Fibroblast of skin of scalp (primary cell): Measurements from ENCODE around the gene FBXO34. TPM values are rescaled to one million over a fixed set of nuclear protein-coding genes. Genes with fewer than 3 reads are reported as not detected.
A peak's percentile ranks its signal among the peaks of the same experiment; 100 is the strongest.

ENCODE experiments used
- DNase-seq: peaks from one replicate; pipeline ENCODE4 v3.0.0-alpha.2; 2013
- polyA plus RNA-seq, 2 experiments: library from polyadenylated mRNA; unstranded; fragments of 120-200 nt; gene quantifications; one replicate each; pipeline ENCODE4 v1.2.1, GENCODE V29; 2013; ENCODE audit not compliant: insufficient read length in 2 of 2

Gene FBXO34, protein sequence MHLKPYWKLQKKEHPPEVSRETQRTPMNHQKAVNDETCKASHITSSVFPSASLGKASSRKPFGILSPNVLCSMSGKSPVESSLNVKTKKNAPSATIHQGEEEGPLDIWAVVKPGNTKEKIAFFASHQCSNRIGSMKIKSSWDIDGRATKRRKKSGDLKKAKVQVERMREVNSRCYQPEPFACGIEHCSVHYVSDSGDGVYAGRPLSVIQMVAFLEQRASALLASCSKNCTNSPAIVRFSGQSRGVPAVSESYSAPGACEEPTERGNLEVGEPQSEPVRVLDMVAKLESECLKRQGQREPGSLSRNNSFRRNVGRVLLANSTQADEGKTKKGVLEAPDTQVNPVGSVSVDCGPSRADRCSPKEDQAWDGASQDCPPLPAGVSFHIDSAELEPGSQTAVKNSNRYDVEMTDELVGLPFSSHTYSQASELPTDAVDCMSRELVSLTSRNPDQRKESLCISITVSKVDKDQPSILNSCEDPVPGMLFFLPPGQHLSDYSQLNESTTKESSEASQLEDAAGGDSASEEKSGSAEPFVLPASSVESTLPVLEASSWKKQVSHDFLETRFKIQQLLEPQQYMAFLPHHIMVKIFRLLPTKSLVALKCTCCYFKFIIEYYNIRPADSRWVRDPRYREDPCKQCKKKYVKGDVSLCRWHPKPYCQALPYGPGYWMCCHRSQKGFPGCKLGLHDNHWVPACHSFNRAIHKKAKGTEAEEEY
- polyA plus RNA-seq (2013, experiment 1 of 2; ENCODE audit: insufficient read length) = 13.2 TPM
- 13.9 TPM for polyA plus RNA-seq (2013, experiment 2 of 2; ENCODE audit: insufficient read length)

DNA sequence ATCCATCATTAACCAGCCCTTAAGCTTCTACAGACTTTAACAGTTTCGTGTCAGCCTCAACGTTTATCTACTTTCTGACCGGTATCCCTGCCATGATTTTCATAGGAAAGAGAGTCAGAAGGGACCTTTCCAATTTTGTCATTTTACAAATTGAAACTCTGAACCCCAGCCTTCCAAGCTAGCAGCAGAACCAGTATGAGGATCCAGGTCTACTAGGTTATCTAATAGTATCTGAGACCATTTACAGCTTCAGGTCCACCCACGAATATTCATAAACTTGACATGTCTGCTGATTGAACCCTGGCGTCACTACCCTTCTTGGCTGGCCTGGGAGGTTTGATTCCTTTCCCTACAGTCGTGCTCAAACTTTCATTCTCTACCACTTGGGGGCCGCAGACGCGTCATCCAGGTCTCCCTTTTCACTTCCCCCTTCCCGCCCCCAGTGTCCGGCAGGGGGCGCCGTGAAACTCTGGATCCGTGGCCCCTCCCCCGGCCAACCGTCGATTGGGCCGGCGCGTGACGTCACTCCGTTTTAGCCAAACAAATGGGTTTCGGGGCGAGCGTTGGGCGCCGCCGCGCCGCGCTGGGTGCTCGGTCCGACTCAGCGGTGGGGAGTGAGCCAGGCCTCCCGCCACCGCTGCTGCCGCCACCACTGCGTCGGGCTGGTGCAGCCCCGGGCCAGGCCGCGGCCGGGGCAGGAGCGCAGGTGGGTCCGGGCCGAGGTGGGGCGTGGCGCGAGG, at the start of gene FBXO34:
Gene FBXO34, plus strand, starts transcription at position 590 of the 740 bp plus-strand sequence. CDS start 78,970 bp downstream, outside the sequence.
- peak; percentile 98 for DNase-seq

DNA sequence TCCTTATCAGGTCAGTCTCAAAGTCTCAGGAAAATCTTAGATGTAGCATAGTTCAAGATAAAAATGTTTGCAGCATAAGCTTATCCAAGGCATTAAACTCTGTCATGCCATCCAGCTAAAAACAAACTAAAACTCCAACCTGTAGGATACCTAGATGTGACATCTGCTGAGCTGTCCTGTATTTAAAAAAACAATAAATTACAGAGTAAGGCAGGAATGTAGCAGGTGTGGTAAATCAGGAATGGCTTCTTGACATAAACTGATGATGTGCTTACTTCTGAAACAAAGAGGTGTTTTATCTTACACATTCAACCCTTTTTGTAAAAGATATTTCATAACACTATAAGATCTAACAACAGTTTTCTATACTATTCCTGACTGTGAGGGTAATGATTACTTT, 49.3 kb upstream of the FBXO34 start:
- no peak for DNase-seq

DNA sequence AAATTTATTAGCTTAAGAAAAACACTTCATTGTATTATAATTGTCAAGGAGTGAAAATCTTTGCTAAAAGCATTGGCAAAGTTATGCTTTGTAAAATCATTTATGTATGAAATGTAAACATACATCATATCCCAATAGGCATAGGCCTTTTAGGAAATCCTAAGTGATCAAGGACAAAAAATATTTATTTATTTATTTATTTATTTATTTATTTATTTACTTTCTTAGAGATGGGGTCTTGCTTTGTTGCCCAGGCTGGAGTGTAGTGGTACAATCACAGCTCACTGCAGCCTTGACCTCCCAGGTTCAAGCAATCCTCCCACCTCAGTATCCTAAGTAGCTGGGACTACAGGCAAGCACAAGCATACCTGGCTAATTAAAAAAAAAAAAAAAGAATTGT, 47.9 kb upstream of the FBXO34 start:
- DNase-seq = no peak

DNA sequence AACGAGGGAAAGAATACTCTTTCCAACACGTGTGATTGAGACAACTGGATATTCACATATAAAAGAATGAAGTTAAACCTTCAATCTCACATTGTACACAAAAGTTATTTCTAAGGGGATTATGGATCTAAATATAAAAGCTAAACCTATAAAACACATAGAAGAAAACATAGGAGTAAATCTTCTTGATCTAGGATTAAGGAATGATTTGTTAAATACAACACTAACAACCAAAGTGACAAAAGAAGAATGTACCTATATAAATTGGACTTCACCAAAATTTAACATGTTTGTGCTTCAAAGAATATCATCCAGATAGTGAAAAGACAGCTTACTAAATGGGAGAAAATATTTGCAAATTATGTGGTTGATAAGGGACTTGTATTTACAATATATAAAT, 43.0 kb upstream of the FBXO34 start:
- DNase-seq = no peak

DNA sequence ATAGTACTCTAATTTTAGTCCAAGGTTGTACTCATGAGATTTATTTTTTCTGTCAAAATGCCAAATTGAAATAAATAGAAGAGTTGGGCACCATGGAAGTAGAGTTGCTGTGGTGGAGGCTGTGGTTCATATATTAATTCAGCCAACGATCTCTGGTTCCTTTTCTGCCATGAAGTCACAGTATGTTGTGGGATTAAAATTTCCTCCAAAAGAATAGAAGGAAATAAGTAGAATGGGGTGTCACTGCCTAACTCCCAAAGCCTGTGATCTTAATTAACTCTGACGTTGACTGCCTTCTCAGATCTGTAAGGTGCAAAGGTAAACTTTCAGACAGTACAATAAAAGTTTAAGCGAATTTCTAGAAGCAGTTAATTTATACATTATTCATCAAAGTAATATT, 37.6 kb upstream of the FBXO34 start:
- DNase-seq = no peak

DNA sequence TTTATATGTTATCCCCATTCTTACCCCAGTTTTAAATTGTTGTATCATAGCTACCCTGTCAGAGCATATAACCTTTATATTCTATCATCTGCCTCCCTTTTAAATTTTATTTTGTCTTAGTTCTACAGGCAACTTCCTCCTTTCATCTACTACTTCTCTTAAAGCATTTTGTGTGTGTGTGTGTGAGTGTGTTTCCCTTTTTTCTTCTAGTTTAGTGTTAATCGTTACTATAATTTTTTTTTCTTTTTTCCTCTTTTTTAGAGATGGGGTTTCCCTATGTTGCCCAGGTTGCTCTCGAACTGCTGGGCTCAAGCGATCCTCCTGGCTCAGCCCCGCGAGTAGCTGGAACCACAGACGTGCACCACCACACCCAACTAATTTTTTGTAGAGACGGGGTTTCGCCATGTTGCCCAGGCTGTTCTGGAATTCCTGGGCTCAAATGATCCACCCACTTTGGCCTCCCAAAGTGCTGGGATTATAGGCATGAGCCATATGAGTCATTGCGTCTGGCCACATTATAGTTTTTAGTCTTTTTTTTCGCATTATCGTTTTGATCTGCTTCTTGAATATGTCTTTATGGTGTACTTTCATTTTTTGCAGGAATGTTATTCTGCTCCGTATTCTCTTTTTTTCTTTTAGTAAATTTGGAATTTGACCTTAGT, 33.1 kb upstream of the FBXO34 start:
- DNase-seq = peak; percentile 22

DNA sequence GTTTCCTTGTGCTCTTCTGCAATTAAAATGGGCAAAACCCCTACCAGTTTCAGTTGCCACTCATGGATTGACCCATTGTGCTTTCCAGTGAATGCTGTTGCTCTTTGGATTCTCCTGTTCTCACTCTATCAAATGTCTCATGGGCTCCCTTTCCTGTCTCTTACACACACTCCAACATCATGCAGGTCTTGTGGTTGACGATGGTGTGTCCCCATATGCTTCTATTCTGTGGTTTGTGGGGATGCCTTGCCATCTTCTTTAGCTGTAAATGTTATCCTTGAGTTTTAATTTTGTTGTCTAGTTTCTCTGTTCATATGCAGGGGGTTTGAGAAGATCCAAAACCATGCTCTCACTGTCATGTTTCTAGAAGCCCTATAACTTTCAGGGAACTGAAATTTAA, 31.9 kb upstream of the FBXO34 start:
- DNase-seq = no peak

DNA sequence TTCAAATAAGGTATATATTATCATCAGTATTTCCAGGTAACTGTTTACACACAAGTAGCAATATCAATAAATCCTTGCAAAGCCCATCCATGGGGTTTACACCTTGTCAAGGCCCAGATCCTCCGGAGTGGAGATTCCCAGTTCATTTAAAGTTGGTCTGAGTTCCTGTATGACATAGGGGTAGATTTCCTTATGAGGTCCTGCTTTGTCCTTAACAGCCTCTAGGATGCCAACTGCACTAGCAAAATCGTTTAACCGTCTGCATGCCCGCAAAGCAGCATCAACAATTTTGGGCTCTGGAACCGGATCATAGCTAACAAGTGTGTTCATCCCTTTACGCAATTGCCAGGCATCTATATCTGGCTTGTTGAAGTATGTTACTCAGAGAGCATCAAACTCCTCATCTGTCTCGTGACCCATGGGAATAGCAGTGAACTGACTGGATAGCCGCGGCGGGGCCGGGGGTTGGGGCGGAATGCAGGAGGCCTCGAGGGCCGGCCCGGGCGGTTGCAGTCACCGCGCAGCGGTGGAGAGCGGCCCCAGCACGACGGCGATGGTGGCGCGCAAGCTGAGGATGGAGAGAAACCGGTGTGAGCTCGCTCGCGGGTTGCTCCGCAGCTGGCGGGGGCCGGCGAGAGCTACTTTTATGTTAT, 30.6 kb upstream of the FBXO34 start:
- DNase-seq = peak; percentile 70

DNA sequence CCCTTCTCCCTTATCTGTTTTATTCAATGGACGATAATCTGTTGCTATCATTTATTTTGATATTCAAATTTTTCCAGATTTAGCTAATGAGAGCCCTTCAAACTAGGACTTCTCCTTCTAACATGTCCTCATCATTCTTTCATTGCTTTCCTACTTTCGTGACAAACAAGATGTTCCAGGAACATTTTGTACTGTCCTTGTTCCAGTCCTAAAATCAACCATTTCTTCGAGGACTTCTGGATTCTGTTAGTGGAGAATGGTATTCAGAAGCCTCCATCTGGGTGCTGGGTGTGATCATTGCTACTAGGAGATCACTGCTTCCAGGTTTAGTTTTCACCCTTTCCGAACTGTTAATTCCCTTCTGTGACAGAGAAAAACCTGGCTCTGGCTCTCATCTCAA, 29.5 kb upstream of the FBXO34 start:
- DNase-seq = no peak

DNA sequence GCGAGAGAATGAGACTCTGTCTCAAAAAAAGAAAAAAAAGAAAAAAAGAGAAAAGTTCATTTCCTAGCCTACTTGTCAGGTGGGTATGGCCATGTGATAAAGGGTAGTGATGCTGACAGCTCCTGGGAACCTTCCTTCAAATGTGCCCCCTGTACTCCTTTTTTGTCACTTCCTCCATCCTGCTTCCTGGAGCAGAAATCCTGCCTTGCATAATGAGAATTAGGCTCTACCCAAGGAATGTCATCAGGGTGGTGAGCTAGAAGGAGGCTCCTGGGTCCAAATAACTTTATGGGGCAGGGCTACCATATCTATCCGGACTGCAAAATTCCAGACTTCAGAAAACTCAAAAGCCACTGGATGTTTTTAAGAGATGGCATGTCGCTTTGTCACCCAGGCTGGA, 27.8 kb upstream of the FBXO34 start:
- DNase-seq = no peak

DNA sequence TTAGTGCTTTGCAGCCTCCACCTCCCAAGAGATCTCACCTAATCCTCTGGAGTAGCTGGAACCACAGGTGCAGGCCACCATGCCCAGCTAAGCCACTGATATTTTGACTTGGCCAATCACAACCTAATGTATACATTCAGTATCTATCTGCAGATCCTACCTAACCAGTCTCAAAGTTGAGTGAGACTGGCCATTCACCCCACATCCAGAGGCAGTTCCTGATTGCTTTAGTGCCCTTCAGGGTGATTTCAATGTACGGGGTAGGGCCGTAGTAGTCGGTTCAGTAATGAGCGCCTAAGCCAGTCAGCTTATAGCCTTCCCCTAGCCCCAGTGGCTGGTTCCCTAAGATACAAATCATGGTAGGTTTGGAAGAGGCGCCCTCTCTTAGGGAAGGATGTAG, 27.4 kb upstream of the FBXO34 start:
- DNase-seq = no peak

DNA sequence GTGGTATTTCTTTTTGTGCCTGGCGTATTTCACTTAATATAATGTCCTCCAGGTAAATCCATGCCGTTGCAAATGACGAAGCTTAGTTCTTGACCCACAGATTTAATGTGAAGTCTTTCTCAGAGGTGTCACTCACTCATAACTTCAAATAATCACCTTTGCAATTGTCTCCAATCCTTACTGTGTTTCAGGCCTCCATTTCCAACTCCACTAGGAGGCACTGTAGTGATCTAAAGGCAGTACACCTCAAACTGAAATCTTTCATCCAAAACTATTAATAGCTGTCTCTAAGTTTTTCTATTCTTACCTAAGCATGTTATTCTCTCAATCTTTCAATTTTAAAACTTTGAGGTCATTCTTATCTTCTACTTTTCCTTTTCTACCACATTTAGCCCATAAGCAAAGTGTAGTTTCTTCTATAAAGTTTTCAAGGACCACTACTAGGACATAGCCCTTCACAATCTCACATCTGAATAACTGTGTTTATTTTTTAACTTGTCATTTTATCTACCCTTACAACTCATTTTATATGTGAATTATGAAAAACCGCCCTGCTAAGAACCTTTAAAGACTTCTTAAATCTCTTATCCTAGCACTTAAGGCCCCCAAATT, 25.5 kb upstream of the FBXO34 start:
- DNase-seq = no peak

DNA sequence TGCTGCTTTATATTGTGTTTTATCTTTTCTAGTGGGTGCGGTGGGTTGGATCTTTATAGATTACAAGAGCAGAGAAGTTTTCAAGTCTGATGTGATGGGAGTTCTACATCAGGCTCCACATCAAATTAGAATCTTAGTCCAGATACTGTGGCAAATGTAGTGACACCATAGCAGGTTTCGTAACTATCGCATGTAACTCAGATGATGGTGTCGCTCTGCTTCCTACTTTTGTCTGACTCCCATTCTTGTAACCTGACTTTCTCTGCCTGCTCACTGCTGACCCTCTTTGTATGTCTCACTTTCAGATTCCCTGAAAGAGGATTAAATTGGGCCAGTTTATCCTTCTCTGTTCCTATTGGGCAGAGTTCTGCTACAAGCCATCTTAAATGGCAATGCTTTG, 22.8 kb upstream of the FBXO34 start:
- no peak for DNase-seq

DNA sequence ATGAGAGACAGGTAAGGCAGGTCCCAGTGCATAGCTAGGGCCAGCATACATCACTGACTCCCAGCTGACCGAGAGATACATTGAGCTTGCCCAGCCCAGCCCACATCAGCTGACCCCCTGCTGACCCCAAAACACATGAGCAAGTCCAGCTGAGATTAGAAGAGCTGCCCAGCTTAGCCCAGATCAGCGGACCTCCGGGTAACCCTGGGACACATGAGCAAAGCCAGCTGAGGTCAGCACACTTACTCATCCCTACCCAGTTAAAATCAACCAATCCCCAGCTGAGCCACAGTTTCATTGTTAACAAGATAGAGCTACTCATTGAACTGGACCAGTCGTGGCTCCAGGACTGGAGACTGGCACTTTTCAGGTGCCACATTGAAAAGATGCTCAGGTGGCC, 21.8 kb upstream of the FBXO34 start:
- DNase-seq = no peak

DNA sequence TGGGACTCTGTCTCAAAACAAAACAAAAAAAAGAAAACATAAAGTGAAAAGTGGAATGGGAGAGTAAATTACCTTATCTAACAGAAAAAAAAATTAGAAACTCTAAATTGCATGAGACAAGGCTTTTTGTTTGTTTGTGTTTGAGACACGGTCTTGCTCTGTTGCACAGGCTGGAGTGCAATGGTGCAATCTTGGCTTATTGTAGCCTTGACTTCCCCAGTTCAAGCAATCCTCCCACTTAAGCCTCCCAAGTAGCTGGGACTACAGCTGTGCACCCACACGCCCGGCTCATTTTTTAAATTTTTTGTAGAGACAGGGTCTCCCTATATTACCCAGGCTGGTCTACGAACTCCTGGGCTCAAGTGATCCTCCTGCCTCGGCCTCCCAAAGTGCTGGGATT, 17.9 kb upstream of the FBXO34 start:
- no peak for DNase-seq

DNA sequence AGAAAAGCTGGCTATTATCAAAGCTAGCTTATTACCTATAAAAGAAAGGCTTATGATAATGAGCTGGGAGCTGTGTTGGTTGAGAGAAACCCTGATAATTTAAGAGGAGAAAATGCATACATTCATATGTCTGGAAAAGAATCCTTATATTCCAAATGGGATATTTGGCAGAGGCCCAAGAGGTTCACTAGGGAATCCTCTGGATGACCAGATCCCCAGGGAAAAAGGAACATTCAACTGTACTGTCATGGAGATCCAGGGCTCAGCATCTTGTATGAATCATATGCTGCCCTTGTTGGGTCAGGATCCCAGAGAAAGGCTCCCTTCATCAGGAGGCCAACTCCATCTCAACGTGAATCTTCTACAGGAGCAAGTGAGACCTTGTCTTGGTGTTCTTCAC, 16.6 kb upstream of the FBXO34 start:
- peak; percentile 8 for DNase-seq

DNA sequence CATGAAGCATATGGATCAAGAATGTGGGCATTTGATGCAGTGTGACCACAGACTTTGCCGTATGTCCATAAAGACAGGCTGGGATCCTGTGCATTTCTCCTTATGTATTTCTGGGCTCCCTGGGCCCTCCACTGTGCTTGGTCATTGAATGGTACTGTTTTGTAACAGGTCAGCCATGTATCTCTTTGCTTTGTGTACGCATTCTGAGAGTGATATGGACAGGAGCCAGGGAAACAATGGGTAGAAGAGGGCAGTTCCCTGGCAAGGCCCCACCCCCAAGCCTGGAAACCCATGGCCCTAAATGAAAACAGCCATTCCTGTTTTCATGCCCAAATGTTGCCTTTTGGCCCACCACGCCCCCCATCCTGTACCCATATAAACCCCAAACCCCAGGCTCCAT, 15.2 kb upstream of the FBXO34 start:
- no peak for DNase-seq

DNA sequence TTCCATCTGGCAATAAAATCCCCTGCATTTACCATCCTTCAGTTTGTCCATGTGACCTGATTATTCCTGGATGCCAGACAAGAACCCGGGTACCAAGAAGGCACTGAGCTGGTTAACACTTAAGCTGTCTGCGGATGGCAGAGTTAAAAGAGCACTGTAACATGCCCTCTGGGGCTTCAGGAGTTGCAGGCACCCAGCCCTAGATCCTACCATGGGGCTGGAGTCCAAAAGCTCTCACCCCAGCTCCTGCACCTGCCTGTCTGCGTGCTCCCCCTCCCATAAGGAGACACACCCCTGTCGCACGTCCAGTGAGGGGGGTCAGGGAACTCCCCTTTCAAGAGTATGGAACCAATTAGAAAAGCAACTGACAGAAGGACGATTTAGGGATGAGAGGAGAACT, 14.6 kb upstream of the FBXO34 start:
- no peak for DNase-seq

DNA sequence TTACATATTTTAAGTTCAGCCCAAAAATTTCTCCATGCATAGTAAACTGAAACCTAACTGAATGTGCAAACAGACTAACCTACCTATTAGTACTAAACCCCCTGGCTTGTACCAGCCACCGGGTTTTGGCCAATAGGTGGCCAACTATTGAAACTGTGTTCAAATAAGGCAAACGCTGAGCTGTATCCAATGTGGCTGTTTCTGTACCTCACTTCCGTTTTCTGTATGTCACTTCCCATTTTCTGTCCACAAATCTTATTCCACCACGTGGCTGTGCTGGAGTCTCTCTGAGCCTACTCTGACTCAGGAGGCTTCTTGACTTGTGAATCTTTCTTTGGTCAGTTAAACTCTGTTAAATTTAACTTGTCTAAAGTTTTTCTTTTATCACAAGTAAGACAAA, 6.0 kb upstream of the FBXO34 start:
- no peak for DNase-seq

DNA sequence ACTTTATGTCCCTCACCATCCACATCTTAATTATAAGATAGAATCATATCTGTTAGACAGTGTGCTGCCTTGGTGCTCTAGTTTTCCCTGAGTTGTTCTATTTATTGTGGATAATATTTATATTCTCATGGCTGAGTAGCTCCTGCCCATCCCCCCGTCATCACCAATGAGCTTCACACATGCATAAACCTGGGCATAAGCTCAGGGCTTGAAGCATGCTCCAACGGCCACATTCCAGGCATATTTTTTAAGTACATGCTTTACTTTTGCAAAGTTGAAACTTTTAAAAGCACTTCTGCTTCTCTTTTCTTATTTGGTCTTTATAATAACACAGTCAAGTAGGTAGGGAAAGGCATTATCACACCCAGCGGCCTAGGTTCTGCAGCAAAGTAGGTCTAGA, 3.4 kb upstream of the FBXO34 start:
- peak; percentile 26 for DNase-seq

DNA sequence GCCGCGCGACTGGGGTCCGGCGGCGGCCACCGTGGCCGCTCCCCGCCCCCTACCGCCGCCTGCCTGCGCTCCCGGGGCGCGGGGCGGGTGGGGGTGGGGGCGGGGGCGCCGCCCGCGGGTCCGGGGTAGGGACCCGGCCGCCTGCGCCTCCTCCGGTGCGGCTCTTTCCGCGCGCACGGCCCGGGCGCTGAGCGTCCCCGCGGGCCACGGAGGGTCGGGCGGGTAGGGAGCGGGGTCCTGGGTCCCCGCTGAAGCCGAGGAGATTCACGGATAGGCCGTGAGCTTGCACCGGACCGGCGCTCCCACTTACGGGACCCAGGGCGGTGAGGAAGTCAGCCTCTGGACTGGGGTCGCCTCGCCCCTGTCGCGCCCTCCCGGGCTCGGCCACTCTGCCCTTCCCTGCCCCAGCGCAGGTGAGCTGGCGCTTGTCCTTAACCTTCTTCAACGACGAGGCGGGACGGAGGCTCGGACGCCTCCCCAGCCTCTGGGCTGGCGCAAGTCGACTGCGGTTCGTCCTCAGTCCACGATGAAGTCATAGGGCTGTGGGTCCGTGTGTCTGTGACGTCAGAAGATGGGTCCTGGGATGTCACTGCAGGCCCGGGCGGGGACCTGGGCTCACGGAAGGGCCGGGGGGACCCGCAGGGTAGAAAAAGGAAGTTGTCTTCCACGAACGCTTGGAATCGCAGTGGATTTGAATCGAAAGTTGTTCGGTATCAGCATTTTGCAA, 514 bp downstream of the FBXO34 start:
- DNase-seq = peak; percentile 80
